HG02642 (cell line): ENCODE measurements around the gene POU2AF2.
"Not testable (repeated sequence)": the region's sequence is repeated elsewhere in the genome, so short reads cannot be mapped to it uniquely, and the experiment has no call there.

Experiments
- ATAC-seq: cut with Tn5 transposase; IDR thresholded peaks from one replicate; pipeline ENCODE4 v1.9.1; 2021; ENCODE audit warnings: mild to moderate bottlenecking; ENCODE audit not compliant: unreplicated experiment, poor library complexity

Gene POU2AF2

GRCh38 chr11:111253630-111254029 lies 8.1 kb downstream of the POU2AF2 start:
- ATAC-seq: no peak

GRCh38 chr11:111258046-111258445 lies 12.5 kb downstream of the POU2AF2 start:
- no peak for ATAC-seq

GRCh38 chr11:111259896-111260295 lies 14.4 kb downstream of the POU2AF2 start:
- ATAC-seq: no peak

DNA sequence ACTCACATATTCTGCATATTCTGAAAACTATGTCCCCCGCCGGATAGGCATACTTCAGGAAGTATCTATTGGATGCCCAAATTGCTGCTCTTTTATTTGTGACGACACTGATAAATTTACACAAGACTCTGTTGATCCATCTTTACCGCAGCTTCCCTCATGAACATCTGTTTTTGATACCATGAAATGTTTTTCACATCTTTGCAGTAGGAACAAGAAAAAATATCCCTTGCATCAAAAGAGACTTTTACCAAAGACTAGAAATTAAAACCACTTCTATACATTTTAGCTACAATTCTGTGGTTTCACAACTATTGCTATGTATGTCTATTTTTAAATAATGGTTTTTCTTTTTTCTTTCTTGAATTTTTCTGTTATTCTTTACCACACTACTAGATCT lies 15.3 kb downstream of the POU2AF2 start:
- ATAC-seq: no peak

DNA sequence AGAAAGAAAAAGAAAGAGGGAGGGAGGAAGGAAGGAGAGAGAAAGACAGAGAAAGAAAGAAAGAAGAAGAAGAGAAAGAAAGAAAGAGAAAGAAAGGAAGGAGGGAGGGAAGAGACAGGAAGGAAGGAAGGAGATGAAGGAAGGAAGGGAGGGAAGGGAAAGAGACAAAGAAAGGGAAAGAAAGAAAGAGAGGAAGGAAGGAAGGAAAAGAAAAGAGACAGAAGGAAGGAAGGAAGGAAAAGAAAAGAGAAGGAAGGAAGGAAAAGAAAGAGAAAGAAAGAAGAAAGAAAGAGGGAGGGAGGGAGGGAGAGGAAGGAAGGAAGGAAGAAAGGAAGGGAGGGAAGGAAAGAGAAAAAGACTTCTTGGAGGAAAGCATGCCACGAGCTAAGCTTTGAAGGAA lies 19.1 kb downstream of the POU2AF2 start:
- ATAC-seq: no peak

DNA sequence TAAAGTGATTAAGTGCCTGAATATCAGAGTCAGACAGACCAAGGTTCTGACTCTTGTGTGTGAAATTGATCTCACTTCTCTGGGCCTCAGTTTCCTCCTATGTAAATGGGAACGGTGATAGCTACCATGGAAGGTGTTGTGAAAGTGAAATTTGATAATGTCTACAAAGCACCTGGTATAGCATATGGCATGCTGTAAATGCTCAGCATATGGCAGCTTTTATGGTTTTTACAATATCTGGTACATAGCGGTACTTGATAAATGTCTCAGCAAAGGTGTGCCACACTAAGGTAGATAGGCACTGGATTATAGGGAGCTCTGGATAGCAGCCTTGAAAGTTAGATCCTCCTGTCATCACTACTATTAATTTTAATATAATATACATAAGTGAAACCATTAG lies 19.9 kb downstream of the POU2AF2 start:
- no peak for ATAC-seq

DNA sequence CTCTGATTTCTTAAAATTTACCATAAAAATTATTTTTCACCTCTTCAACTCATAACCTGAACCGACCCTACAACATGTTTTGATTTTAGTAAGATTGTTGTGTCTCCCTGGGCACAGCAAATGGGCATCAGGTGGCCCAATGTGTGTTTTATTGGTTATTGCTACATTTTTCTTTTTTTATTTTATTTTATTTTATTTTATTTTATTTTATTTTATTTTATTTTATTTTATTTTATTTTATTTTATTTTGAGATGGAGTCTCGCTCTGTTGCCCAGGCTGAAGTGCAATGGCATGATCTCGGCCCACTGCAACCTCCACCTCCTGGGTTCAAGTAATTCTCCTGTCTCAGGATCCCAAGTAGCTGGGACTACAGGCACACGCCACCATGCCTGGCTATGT lies 22.8 kb downstream of the POU2AF2 start:
- not testable (repeated sequence) for ATAC-seq

- ATAC-seq: no peak
Observed at GRCh38 chr11:111269146-111269868, 23.8 kb downstream of the POU2AF2 start.

DNA sequence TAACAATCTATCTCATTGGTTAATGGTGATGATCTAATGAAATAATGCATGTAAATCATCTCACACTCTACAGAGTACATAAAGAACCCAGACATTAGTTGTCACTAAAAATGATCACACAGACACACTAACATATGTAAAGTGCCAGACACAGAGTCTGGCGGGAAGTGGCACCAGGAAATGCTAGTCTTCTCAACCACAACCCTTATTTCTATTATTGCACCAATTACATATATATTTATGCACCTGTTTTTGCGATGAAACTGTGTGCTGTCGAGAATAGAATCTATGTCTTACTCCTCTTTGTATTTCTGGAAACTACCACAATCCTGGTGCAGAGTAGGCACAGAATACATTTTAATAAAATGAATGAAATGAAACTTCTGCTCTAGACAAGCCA lies 26.9 kb downstream of the POU2AF2 start:
- ATAC-seq: no peak

DNA sequence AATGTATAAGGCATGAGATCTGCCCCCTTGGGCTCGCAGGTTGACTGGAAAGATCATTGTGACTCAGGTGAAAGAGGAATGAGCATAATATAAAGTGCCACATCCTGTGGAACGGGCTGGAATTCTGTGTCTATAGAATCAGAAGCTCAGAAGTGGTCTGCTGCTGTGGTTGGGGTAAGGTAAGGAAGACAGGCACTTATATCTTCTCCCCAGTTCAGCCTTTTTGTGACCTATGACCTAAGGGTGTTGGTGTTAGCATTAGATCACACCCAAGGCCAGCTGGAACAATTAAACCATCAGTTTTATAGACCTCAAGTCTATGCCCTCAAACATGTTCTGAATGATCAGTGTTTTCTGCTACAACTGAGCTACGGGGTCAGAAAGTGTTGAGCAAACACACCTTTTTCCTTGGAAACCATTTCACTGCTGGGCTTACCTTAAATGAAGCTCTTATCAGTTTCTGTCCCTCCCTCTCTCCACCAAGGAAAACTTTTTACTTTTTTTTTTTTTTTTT lies 37.1 kb downstream of the POU2AF2 start:
- no peak for ATAC-seq

DNA sequence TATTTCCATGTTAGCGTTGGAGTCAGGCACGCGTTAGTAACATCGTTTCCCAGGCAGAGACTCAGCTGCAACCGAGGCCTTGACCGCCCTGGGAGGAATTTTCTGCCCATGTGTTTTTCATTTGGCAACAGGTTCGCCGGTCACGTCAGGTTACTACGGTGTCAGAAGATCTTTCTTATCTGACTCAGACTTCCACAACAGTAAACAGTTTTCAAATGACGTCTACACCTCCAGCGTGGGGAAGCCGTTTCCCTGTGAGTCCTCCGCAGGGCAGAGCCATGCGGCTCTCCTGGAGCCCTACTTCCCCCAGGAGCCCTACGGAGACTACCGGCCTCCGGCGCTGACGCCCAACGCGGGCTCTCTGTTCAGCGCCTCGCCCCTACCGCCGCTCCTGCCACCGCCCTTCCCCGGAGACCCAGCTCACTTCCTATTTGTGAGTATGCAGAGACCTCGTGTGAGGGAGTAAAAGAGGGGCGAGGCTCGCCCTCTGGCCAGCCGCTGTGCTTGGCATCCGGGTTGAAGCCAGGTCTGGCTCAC lies 38.5 kb downstream of the POU2AF2 start:
- no peak for ATAC-seq

GRCh38 chr11:111285189-111286091 lies 39.9 kb downstream of the POU2AF2 start:
- no peak for ATAC-seq

DNA sequence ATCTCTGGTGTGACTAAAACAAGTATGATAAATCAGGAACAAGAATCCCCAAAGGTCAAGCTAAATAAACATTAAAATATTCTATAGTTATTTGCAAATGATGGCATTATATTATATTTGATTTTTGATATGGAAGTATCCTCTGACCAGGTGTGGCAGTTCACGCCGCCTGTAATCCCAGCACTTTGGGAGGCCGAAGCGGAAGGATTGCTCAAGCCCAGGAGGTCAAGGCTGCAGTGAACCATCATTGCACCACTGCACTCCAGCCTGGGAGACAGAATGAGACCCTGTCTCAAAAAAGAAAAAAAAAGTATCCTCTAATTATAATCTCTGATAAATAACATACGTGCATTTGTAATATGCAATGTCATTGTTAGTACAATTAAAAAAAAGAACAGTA lies 46.2 kb downstream of the POU2AF2 start:
- no peak for ATAC-seq

DNA sequence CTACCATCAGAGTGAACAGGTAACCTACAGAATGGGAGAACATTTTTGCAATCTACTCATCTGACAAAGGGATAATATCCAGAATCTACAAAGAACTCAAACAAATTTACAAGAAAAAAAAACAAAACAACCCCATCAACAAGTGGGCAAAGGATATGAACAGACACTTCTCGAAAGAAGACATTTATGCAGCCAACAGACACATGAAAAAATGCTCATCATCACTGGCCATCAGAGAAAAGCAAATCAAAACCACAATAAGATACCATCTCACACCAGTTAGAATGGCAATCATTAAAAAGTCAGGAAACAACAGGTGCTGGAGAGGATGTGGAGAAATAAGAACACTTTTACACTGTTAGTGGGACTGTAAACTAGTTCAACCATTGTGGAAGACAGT lies 46.9 kb downstream of the POU2AF2 start:
- not testable (repeated sequence) for ATAC-seq

GRCh38 chr11:111296196-111296595 lies 50.7 kb downstream of the POU2AF2 start:
- no peak for ATAC-seq

DNA sequence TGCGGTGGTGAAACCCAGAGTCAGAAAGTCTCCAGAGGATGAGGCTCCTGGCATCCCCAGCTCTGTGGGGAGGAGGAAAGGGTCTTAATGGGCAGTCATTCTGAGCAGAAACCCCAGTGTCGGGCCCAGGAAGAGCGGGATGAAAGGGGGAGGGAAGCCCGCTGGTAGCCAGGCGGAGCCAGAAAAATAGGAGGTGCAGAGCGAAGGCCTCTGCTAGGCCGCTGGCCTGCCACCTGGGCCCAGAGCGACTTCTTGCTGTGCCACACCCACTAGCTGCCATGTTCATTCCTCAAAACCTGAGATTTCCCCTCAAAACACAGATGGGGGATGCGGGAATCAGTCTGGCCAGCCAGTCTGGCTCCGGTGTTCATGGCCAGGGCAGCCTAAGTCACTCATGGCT lies 52.2 kb downstream of the POU2AF2 start:
- no peak for ATAC-seq

DNA sequence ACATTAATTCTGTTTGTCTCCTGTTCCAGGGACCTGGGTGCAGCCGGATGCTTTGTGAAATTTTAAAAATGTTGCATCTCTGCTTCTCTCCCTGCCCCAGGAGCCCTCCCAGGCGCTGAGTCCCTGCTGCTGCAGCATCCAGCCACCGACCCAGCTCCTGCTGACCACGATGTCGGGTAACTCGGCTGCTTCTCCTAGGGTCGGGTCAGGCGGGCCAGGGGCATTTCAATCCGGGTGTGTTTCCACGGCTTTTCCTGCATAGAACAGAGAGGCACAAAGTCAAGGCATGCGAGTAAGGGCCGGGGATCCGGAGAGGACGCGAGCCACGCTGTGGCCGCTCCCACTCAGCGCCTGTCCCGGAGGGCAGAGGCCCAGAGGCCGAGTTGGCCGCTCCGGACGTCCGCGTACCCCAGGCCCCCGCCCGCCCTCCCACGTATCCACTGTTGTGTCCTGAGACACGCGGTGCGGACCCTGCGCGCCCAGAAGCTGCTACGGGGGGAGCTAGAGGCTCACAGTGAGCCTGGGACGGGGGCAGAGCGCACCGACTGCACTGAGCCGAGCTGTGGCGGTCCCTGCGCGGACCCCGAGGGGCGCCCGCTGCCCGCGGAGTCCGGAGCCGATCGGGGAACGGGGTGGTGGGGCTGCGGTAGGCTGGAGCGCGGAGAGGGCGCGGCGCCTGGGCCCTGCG lies 53.0 kb downstream of the POU2AF2 start, which contains the start of gene POU2AF3:
TSS of gene POU2AF3 (plus strand) at position 134 of the 688 bp plus-strand sequence. CDS start at position 170, 36 bp downstream.
- peak; percentile 24 for ATAC-seq

DNA sequence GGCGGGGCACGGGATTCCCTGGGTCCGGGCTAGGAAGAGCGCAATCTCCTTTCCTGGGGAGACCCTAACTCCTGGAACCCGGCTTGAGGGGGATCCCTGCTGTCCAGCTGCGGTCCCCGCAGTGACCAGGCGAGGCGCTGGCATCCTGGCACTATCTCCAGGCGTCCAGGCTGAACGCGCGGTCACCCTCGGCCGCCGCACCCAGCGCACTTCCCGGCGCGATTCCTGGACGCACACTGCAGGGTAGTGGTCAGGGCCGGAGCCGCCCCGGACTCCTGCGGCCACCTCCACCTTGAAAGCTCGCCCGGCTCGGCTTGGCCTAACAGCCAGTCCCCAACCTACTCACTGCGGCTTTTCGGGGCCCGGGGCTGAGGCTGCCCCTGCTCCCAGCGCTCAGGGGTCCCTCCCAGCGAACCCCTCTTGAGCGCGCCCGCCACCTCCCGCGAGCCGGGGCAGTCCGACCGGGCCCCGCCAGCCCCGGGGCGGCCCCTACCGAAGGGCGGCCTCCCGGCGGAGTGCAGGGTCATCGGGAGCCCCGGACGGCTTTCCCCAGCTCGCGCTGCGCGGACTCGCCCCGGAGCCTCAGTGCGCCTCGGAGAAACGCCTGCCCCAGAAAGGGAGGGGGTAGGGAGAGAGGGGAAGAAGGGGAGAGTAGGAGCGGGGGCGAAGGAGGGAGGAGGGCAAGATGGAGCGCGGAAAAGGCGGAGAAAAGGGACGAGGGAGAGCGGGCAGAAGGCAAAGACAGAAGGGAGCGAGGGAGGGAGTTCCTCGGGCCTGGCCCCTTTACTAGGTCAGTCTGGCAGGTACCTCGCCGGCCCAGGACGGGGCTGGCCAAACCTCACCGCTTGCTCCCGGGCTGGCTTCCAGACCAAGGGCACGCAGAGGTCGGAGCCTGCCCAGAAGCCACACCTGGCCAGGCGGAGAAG lies 53.8 kb downstream of the POU2AF2 start:
- peak; percentile 55 for ATAC-seq

DNA sequence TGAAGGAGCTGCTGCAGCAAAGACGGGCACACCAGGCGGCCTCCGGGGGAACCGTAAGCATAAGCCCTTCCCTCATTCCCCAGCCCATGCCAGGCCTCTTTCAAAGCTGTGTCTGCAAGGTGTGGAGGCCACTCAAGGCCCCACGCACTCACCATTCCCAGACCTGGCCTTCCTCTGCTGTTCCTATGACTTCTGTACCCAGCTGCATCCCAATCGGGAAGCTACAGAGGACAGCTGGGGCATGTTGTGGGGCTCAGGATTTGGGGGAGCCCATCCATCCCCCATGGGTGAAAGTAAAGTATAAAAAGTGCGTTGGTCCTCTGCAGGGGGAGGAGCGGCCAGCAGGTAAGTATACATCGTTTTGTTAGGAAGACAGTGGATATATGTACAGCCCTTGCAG lies 55.0 kb downstream of the POU2AF2 start:
- ATAC-seq: no peak
